GM21367 (cell line): ENCODE data around the gene EVI5L.
A peak's percentile ranks its signal among the peaks of the same experiment; 100 is the strongest.

ENCODE experiments used
- ATAC-seq: cut with Tn5 transposase; IDR thresholded peaks from one replicate; pipeline ENCODE4 v1.9.1; 2021; ENCODE audit not compliant: unreplicated experiment

EVI5L gene

DNA sequence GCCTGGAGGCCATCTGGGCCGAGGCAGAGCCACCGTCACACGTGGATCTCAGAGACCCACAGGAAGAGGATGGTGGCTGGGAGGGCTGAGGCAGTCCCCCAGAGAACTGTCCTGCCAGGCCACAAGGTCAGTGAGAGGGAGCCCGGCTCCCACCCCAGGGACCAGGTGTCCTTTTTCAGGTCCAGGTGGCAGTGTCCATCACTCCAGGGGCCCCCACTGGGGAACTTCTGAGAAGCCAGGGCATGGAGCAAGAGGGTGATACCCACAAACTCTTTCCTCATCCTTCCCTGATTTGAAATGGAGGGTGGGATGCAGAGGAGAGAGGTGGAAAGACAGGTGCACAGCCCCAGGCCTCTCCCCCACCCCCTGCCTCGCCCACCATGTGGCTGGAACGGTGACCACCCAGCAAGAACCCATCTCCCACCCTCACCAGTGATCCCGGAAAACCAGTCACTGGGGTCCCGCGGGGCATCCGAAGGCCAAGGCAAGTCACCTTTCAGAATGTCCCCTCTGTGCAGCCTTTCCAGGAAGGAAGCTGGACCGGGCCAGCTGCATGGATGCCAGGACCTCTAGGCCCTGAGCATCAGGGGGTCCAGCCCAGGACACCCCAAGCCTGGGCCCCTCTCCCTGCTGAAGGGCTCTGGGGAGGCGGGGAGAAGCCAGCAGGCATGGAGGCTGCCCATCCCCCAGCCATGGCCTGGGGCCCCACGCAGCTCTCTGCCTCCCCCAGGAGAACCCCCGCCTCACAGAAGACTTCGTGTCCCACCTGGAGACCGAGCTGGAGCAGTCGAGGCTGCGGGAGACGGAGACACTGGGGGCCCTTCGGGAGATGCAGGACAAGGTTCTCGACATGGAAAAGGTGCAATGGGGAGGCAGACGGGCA, 30.1 kb downstream of the EVI5L start:
- no peak for ATAC-seq

DNA sequence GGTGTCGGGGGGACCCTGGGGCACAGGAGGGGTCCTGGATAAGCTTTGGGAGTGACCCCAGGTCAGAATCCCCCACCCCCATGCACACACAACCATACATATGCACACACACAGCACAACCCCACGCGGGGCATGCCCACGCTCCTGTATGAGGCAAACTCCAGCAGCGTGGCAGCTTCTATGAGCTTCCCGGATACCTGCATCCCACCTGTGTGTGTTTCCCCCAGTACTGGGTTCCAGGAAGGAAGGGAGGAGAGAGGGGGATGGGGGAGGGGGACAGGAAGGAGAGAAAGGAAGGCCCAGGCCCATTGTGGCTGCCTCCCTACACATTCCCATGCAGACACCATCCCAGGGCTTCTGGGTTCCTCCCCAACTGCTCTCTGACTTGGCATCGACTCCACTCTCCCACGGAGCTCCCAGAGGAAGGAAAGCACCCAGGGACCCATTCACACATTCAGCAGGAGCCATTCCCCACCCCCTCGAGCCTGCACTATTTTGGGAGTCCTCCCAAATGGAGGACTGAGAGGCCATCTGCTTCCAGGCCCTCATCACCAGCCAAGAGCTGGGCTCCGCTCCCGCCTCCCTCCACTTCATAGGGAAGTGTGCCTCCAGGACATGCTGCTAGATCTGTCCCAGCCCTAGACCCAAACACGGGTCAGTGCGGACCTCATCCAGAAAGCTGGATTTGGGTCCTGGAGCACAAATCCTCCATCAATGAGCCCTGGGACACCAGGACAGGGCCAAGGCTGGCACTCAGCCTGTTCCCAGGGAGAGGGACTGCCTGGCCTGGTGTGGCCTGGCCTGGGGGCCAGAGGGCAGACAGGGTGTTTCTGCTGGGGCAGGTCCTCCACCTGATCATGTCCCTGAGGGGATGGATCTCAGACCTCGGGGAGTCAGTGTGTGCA, 30.9 kb downstream of the EVI5L start:
- no peak for ATAC-seq

DNA sequence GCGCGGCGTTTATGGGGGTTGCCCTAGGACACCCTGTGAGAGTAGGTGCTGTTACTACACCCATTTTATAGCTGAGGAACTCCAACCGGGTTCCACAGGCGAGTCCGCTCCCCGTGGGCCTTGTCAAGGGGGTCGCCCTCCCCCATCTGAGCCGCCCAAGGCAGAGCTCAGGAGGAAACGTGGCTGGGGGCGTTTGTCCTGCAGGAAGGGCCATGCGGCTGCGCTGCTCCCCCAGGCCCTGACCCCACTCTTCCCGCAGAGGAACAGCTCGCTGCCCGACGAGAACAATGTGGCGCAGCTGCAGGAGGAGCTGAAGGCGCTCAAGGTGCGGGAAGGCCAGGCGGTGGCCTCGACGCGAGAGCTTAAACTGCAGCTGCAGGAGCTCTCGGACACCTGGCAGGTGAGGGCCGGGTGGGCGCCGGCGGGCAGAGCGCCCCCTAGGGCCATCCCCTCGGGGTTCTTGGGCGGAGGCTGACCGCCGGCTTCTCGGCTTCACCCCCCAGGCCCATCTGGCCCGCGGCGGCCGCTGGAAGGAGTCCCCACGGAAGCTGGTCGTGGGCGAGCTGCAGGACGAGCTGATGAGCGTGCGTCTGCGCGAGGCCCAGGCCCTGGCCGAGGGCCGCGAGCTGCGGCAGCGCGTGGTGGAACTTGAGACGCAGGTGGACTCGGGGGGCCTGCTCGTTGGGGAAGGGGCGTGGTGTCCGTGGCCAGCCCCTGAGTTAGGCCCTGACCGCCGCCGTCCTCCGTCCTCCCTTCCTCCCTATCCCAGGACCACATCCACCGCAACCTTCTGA, 31.8 kb downstream of the EVI5L start:
- ATAC-seq = no peak

DNA sequence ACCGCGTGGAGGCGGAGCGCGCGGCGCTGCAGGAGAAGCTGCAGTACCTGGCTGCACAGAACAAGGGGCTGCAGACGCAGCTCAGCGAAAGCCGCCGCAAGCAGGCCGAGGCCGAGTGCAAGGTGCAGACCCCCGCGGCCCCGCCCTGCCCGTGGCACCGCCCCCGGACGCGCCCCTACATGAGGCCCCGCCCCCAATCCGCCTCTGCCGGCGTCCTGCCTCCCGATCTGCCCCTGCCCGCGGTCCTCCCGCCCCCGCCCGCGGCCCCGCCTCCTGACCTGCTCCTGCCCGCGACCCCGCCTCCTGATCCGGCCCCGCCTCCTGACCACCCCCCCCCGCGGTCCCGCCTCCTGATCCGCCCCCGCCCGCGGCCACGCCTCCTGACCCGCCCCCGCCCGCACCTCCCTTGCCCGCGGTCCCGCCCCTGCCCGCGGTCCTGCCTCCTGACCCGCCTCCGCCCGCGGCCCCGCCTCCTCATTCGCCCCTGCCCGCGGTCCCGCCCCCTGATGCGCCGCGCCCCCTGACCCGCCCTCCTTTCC, 32.5 kb downstream of the EVI5L start:
- ATAC-seq = no peak

DNA sequence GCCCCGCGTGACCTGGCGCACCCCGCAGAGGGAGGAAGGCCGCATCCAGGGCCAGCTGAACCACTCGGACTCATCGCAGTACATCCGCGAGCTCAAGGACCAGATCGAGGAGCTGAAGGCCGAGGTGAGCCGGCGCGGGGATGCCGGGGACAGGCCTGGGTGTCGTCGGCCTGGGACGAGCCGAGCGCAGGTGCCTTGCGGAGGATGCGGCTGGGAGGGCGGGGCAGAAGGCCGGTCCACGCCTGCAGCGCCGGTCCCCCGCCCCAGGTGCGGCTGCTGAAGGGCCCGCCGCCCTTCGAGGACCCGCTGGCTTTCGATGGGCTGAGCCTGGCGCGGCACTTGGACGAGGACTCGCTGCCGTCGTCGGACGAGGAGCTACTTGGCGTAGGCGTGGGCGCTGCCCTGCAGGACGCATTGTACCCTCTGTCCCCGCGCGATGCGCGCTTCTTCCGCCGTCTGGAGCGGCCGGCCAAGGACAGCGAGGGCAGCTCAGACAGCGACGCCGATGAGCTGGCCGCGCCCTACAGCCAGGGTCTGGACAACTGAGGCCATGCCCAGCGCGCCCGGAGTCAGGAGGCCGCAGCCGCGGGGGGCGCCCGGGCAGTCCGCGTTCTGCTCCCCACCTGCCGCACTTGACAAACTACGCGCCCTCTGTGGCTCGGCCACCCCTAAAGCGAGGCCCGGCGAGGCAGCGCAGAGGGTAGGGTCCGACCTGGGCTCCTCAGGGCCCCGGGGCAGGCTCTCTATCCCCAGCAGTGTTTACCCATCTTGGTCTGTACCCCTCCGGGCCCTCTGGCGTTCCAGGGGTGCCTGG, 33.3 kb downstream of the EVI5L start:
- ATAC-seq = no peak

DNA sequence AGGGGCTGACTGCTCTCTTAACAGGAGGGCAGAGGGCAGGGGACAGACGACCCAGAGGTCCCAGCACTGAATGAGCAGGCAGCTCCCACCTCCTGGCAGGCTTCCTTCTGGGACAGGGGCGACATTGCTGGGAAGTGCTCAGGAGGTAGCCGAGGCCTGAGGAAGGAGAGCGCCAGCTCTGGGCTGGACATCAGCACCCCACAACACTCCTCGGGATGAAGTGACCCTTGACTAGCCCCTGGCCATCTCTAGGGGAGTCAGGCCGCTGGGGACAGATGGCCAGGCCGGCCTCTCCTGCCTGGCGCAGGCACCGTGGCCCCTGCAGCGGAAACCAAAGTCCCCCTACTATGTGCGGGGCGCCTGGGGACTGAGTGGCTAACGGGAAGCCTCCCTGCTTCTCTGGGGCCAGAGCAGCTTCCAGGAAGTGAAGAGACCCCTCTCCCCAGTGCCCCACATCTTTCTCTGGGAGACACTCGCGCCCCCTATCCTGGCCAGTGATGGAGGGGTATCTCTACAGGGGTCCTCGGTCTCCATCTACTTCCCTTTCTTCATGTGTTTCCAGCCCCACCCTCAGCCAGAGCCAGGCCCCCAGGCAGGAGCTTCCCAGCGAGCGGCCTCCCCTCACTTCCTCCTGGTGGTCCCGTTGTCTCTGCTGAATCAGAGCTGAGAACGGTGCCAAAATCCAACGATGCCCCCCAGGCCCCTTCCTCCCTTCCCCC, 34.1 kb downstream of the EVI5L start:
- ATAC-seq = no peak

DNA sequence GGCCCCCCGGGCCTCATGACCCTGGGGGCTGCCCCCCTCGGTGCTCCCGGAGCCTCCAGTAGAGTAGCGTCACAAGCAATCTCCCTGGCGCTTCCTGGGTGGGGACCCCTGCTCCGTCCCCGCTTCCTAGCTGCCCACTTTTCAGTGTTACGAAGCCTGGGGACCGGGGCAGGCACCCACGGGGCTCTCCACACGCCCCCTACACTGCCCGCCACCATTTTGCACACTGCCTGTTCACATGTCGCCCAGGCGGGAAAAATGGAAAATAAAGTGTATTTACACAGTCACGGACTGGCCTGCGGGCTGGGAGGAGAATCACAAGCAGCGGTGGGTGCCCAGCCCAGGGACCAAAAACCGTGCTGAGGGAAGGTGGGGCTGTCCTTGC, 34.7 kb downstream of the EVI5L start:
- ATAC-seq = no peak

DNA sequence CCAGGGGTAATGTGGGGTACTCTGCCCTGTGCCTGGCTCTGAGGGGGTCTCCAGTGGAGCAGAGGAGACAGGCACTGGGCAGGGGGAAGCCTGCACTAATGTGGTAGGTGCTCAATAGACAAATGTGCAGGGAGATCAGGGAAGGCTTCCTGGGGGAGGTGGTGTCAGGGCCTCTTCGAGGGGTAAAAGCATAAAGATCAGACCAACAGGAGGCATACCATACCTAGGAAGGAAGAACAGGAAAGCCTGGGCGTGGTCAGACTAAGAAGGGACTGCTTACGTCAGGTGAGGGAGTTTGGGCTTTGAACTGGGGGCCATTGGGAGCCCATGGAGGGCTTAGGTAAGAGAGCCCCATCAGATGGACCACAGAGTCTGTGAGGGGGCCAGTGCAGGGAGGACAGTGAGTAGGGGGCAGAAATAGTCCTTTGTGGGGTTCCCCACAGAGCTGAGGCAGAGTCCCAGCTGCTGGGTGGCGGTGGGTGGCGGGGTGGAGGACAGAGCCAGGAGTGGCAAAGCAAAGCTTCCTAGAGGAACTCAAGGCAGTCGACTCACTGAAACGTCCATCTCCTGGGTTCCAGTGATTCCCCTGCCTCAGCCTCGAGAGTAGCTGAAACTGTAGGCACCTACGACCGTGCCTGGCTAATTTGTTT, 35.4 kb downstream of the EVI5L start:
- ATAC-seq = no peak

DNA sequence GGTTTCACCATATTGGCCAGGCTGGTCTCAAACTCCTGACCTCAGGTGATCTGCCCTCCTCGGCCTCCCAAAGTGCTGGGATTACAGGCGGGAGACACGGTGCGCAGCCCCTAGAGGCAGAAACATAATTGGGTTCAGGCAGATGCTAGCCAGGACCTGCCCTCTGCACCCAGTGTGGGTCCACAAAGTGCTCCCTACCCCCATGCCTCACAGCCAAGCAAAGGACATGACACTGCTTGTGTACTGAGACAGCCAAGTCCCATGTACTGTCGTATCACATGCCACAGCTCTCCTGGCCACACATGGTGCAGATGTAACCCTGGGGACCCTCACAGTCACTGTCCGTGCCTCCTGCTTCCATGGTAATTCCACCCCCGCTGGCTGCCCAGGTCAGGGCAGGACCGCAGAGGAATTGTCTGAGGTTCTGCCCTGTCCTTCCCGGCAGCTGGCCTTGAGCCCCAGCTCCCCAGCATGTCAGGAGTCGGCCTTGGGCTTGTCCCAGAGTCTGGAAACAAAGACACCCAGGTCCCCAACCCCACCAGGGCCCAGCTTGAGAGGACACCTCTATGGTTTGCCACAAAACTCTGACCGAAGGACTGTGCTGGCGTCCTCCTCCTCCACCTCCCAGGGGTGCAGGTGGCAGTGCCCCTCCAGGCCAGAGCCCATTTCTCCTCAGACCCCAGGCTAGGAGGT, 36.5 kb downstream of the EVI5L start:
- ATAC-seq = no peak

DNA sequence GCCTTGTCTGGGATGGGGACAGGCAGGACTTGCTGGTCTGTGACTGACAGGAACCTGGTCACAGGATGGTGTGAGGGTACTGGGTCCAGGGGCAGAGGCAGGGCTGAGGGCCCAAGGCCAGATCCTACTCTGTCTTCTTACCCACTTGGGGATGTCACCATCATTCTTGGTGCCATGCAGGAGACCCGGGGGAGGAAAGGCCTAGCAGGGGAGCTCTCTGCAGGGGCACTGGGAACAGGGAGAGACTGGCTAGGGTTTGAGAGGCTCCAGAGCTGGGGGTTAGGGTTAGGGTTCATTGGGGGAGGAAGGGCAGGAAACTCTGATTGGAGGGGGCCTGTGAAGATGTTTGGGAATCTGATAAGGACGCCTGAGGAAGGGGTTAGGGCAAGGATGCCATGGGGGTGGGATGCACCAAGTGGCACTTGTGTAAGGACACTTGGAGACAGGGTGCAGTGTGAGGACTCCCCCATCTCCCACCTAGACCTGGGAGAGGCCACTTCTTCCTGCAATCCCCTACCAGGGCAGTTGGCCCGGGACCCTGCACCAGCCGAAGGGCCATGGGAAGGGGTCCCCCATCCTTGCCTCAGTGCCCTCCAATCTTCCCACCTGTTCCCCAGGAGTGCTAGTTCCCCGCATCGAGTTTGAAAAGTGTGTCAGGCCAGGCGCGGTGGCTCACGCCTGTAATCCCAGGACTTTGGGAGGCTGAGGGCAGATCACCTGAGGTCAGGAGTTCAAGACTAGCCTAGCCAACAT, 37.2 kb downstream of the EVI5L start:
- no peak for ATAC-seq

DNA sequence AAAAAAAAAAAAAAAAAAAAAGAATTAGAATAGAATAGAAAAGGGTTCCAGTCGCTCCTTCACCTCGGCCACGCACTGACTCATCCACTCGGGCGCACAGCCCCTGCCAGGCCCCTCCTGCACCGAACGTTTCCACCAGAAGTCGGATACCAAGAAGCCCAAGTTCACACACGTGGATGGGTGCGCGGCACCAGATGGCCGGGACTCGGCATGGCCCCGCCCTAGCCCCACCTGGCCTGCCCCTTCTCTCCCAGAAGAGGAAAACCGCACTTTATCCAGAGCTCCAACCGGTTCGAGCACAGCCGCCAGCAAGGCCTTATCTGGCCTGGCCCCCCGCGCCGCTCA, 38.3 kb downstream of the EVI5L start:
- no peak for ATAC-seq

DNA sequence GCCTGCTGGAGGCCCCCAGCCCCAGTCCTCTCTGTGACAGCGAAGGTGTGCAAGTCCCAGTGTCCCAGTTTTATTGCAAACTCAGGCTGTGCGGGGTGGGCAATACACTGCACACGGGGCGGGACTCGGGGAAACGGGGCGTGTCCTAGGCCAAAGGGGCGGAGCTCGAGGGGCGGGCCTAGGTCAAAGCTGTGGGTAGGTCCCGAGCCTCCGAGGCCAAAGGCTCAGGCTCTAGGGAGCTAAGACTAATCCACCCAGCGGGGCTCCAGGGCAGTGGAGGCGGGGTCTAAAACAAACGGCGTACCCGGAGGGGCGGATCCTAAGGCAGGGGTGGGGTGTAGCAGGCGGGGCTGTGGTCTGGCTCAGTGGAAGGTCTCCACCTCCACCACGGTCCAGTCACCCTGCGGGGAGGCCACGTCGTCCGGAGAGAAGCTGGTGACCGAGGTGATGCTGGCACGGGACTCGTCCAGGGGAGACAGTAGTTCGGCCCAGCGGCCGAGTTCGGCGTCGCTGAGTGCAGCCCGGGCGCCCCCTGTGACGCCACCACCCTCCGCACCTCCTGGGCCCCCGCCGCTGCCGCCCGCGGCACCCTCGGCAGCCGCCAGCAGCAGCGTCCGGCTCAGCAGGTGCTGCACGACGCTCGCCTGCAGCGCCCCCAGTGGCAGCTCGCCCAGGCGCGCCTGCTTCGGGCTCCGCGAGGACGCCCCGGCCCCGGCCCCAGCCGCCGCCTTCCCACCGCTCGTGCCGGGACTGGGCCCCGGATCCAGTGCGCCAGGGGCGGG, 38.8 kb downstream of the EVI5L start:
- ATAC-seq = peak; percentile 42

DNA sequence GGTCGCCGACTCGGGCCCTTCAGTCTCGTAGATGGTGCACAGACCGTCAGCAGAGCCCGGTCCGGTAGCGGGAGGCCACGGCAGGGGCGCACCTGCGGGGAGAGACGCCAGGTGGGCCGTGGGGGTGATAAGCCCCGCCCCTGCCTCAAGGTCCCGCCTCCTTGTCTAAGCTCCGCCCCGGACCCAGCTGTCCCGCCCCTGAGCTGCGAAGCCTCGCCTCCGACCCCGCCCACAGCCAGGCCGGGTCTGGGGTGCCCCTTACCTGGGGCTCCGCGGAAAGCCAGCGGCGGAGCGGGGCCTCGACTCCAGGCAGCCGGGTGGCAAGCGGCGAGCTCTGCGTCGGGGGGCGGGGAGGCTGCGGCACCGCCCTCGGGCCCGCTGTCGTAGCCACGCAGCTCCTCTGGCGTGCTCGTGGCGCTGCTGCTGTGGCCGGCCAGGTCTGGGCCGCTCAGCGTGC, 39.5 kb downstream of the EVI5L start:
- peak; percentile 25 for ATAC-seq

DNA sequence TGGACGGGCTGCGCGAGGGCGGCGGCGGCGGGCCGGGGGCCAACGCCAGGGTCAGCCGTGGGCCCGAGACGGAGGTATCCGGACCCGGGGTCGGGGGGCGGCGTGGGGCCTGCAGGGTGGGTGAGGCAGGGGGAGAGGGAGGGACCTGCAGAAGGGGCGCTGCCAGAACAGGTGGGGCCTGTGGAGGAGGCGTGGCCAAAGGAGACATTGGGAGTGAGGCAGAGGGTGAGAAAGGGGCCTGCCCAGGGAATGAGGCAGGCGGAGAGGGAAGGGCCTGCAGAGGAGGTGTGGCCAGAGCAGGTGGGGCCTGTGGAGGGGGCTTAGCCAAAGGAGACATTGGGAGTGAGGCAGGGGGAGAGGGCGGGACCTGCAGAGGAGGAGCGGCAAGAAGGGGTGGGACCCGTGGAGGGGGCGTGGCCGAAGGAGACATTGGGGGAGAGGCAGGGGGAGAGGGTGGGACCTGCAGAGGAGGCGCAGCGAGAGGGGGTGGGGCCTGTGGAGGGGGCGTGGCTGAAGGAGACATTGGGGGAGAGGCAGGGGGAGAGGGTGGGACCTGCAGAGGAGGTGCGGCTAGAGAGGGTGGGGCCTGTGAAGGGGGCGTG, 40.0 kb downstream of the EVI5L start:
- ATAC-seq = no peak

DNA sequence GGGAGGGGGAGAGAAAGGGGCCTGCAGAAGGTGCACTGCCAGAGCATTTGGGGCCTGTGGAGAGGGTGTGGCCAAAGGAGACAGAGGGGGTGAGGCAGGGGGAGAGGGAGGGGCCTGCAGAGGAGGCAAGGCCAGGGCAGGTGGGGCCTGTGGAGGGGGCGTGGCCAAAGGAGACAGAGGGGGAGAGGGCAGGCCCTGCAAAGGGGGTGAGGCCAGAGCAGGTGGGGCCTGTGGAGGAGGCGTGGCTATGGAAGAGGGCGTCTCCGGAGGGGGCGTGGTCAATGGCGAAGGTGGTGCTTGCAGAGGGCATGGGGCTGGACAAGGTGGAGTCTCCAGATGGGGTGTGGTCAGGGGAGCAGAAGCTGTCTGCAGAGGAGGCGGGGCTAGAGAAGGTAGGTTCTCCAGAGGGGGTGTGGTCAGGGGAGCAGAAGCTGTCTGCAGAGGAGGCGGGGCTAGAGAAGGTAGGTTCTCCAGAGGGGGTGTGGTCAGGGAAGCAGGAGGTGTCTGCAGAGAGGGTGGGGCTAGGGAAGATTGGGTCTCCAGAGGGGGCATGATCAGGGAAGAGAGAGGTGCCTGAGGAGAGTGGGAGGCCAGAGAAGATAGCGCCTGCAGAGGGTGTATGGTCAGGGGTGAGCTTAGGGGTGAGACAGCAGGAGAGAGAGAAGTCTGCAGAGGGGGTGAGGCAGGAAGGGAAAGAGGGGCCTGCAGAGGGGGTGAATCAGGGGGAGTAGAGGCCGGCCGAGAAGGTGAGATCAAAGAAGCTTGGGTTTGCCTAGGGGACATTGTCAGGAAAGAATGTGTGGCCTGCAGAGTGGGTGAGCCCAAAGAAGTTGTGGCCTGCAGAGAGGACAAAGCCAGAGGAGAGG, 40.8 kb downstream of the EVI5L start:
- ATAC-seq = no peak
